LHCN-M2 (cell line): ENCODE results near the gene PCSK1. TPM values are rescaled to one million over a fixed set of nuclear protein-coding genes. Genes with fewer than 3 reads are reported as not detected.

Experiments
- DNase-seq: peaks from one replicate; pipeline ENCODE4 v3.0.0-alpha.2; 2012; ENCODE audit warnings: low read depth
- polyA plus RNA-seq: library from polyadenylated mRNA; unstranded; fragments of >200 nt; gene quantifications from one replicate; pipeline ENCODE4 v1.2.1, GENCODE V29; 2012; ENCODE audit warnings: missing spikeins
- total RNA-seq: library from RNA; depleted of rRNA; stranded (reverse); fragments of >200 nt; gene quantifications from 2 replicates; pipeline ENCODE4 v1.2.3, GENCODE V29; 2014; rRNA removed

Gene PCSK1
- total RNA-seq: 0.06 TPM in 1 of 2 replicates, not detected in the other
- polyA plus RNA-seq: 0.04 TPM

DNA sequence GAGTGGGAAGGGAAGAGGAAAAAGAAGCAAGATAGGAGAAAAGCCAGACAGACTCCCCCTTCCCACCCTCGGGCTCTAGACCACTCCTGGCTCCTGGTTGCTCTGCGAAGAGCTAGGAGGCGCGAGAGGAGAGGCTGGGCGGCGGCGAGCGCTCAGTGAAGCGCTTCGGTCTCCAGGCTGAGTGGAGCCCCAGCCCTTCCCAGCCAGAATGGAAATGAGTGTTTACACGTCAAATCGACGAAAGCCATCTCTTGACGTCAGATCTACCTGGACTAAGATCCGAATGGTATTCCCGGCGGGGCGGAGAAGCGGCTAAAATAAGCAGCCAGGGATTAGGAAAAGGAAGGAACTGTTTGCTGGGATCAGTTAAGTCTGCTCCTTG, at the start of gene PCSK1:
TSS of gene PCSK1 (minus strand) at position 183 of the 382 bp plus-strand sequence. CDS start 206 bp downstream, outside the sequence.
- DNase-seq: no peak

DNA sequence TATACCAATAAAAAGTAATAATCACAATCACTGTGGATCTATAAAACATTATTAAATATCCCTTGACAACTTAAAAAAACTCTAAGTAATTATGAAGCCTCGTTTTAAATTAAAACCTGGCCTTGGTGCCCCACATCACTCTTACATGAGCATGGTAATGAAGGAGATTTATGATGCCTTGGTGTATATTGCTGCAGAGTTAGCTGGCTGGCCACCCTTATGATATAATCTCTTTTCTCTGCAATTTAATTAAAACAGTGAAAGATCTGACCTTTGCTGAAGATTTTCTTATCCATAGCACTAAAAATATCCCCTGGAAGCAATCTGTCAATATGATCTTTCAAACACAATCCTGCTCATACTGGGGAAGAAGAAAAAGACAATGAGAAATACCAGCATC, 48.8 kb upstream of the PCSK1 start:
- DNase-seq: no peak

DNA sequence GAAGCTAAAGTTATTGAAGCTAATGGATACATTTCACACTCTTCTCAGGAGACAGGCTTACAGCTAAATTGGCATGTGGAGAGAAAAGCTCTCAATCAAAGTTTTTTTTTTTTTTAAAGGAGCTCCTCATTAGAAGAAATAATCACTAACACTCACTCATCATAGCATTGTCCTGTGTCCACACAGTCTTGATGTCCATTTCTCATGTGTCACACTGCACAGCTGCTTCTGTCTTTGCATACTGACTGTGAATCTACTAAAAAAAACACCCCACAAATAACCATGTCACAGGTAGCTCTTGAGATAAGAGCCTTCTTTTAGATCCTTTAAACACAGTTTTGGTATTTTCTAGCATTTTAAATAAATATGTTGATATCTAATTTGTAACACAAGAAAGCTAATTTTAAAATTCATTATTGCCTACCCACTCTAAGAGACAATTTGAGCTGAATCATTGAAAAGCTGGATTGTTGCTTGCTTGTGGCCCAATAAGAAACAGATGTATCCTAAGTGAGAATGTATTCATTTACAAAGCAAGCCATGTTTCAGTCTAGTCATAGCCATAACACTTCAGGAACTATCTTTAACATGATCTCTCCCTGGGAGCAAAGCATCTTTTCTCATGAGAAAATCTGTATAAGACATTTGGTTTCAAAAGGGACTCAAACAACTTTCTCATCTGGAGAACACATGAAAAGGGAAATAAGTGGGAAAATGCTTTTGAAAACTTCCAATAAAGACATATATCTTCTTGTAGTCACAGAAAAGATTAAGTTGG, 48.1 kb upstream of the PCSK1 start:
- no peak for DNase-seq

DNA sequence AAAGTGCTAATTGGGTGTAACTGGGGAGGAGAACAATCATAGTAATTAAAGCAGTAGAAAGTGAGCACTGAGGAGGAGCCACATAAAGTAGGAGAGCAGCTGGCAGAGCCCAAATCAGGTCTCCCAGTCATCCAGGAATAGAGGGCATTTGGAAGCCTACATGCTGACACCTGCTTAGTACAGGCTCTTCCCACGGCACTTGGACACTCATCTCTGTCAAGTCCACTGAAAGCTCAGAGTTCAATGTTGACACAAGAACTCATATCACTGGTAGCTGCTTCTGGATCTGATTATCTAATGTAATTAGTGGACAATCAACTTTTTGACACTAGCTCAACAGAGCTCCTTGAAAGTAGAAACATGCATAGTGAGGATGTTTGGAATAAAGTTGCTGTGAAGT, 45.9 kb upstream of the PCSK1 start:
- DNase-seq: no peak

DNA sequence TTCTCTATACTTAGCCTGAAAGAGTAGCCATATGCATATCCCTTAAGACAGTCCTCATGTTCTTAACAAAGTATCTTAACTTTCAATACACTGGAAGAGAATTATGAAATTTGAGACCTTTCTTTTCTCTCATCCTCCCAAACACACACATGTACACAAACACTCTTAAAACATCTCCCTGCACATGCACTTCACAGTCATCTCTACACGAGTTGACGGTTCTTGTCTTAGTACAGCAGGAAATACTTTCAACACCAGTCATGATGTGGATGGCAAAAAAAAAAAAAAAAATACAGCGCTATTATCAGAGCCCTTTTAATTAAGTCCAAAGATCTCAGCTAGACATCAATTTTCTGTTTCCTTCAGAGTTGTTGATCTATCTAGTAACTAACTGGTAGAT, 43.6 kb upstream of the PCSK1 start:
- peak; percentile 8 for DNase-seq

DNA sequence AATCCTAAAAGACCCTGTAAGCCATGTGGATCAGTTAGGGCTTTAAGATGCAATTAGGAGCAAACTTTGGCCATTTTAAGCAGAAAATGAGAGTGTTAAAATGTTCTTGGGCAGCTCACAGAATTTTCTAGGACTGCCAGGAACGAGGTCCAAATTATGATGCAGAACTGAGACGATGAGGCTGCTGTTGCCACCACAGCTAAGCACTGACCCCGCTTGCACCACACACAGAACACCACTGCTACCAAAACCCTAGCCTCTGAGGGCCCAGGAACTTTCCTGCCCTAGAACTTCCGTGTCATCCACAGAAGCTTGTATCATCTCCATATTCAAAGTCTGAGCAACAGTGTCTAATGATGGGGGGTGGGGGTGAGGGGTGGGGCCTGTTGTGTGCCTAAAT, 41.0 kb upstream of the PCSK1 start:
- no peak for DNase-seq

DNA sequence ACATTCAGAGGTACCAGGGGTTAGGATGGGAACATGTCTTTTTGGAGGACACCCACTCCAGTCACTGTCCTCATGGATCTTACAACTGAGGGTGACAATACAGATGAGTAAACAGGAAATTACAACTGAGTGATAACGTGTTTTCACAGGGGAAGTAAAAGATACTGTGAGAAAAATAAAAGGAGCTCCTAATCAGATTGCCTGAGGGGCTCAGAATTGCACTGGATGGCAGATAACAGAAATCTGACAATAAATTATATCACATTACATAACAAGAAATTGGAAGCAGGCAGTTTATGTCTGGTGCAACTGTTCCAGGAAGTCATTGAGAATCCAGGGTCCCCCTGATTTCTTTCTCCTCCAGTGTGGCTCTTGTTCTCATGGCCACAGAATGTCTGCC, 40.1 kb upstream of the PCSK1 start:
- no peak for DNase-seq

DNA sequence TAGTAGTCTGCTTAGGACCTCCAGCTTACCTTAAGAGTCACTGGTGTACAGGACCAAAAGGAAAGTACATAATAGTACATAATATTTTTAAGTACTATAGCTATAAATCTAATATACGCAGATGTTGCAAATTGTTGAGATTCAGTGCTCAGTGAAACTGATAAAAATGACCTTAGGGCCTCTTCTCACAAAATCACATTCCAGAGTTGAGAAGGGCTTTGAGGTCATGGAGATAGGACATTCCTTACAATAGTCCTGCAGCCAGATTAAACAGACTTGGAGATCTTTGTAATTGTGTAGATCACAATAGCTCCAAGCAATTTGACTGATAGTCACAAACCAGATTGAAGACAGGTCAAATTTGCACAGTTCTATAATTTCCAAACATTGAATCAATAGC, 37.7 kb upstream of the PCSK1 start:
- DNase-seq: no peak

DNA sequence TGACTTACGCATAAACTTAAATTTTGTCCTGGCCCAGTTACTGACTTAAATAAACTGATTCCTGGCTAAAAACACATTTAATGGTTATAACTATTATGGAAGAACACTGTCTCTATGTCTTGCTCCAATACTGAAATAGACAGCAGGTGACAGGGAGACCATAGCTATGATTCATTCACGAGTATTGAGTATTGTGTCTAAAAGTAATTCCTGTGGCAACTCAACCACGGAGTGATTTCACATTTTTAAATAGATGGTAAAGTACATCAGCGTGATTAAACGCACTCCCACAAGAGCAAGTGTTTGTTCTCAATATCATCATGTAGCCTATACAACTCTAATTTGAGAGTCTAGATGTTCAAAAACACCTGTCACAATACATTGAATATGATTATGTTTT, 35.9 kb upstream of the PCSK1 start:
- peak; percentile 44 for DNase-seq

DNA sequence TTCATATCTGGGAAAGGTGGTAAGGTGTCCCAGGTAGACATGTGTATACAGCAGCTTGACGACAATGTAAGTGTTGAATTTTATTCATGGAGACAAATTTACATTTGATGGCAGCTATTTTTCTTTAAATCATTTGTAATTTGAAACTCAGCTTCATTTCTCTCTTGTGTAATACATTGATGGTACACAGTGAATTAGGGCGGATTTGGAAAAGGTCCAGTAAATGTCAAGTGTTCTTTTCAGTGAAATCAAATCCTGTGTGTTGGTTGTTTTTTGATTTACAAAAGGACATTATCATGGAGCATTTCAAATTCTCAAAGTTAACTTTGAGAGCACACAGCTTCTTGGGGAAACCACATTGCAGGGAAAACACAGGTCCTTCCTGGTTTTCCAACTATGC, 30.0 kb upstream of the PCSK1 start:
- DNase-seq: peak; percentile 3

DNA sequence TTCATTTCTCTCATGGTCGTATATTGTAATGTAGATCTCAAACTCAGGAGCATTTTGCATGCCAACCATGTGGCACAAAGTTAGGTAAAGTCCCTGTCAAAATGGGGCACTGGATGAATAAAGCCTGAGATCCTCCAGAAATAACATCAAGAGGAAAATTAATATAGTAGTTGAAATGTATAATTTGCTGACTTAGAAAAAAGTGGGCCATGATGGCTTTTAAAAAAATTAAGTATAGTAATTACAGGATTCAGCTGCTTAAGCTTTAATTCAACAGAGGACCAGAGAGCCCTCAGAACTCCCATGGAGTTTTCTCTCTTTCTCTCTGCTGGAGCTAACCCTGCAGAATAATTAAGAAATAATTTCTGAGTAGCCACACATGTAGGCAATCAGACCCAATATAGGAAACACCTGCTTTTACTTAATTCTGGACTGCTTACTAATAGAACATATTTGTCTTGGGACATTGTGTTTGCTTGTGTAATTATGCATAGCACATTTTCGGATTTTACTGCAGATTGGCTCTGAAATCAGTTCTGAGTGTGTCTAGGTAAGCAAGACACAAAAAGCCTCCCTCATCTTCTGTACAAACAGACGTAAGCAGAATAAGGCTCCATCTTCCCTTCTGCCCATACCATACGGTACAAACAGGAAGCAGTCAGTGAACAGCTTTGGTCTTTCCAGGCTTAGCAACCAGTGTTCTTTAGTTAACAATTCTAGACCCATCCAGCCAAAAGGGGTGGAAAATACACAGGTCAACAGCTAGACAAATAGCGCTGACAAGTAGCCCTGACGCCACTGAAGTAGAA, 26.5 kb upstream of the PCSK1 start:
- DNase-seq: no peak

DNA sequence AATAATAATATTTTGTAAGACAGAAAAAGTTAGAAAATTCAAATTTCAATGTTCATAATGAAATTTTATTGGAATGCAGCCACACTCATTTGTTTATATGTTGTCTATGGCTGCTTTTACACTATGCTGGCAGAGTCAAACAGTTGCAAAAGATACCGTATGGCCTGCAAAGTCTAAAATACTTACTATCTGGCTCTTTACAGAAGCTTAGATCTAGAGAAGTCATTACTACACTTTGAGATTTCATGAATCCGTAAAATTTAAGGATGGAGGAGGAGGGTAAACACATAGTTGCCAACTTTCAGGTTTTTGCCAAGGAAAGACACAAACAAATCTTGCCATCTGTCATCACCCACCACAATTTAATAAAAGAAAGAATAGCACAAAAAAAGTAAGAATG, 25.1 kb upstream of the PCSK1 start:
- DNase-seq: no peak

DNA sequence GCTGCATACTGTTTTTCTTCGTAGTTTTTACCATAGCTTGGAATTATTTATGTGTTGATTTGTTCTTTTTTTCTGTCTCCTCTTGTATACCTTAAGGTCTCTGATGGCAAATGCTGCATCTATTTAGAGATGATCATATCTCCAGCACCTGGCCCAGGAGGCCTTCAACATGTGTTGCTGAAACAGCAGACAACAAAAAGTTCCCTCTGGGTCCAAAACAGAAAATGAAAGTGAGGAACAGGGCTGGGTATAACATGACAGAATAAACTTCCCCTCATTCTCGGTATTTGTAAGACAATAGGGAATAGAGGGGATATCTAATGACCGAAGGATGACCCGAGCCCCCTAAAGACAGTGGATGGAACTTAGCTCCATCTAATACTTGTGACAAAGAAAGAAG, 22.7 kb upstream of the PCSK1 start:
- DNase-seq: no peak

DNA sequence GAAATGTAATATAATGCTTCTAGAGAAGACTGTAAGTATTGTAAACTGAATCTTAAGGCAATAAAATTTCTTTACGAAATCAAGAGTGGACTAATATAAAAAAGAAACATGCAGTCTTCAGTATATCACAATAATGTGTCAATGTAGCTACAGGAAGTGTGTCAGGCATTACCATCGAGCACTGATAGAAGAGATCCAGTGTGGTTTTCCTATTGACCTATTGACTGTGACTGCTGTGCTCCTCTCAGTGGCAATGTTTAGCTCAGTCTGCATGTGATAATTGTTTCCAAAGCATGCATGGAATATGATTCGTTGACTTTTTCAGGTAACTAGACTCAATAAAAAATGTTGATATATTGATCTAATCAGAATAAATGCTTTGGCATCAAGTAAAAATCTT, 20.3 kb upstream of the PCSK1 start:
- no peak for DNase-seq

DNA sequence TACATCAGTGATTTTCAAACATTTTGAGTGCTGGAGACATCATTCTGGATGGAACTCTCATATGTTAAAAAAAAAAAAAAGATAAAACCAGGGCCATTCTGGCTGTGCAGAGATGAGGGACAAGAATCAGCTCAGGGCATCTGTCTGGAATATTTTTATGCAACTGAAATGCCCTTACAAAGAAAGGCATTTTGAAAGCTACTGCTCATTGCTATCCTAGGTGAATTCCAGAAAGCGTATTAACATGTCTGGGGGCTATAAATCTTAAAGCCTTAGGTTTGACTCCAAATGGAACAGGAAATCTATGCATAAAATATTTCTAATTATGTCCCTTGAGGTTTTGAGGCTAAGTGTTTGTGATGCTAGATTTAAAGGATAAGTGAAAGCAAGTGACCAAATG, 14.9 kb upstream of the PCSK1 start:
- no peak for DNase-seq

DNA sequence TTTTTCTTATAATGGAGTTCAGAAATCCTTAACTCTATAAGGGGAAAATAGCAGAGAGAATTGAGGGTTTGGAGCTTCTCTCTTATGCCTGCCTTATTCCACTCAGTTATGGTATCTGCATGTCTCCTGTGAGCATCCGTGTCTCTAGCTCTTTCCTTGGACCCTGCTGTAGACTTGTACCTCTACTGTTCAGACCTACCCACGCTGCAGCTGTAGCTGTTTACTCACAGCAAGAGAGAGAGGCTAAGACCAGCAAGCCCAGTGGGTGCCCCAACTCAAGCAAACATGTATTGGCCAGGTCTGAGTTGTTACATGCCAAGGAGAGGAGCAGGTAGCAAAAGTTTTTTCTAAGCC, 7.1 kb upstream of the PCSK1 start:
- DNase-seq: no peak

DNA sequence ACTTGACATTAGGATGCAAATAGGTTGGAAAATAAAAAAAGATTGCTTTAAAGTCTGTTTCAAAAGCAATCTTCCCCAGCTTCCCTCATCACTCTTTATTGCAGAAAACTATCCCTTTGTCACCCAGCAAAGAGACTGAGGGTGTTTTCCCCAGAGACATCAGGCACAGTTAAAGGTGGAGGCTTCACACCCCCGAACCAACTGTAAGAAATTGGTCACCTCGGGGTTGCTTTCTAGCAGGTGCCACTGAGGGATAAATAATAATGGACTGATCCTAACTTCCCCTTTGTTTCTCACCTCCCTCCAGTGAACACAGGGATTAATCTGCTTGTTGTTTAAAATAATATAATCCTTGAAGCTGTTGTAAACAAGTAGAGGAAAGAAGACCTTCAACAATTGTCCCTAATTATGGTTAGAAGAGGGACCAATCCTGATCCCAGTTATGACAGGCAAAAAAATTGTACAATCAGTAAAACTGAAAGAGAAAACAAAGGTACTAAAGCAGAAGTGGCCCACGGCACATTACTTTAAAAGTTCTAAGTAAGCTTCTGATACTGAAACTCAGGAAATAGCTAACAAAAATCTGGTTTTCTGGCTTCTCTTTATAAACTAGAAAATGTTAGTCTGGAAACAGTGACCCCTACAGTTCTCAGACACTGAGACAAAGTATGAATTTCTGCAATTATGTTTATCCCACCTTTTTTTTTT, 6.6 kb upstream of the PCSK1 start:
- peak; percentile 19 for DNase-seq

DNA sequence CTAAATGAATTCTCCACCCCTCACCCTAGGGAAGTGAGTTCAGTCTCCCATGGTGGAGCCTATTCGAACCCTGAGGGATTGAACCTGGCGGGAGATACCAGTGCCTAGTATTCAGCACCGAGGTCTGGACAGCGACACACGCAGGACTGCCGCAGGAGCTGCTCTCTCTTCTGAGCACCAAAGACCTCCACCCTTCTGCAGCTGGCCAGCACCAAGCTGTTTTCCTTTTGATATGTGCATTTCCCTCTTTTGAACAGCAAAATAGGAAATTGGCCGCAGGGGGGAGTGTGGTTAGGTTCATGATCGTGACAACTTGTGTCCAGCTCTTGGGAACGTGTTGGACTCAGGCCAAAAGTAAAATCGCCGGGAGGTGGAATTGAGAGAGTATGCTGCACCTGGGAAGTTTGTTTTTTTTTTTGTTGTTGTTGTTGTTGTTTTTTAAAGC, 1.2 kb upstream of the PCSK1 start:
- DNase-seq: peak; percentile 82

DNA sequence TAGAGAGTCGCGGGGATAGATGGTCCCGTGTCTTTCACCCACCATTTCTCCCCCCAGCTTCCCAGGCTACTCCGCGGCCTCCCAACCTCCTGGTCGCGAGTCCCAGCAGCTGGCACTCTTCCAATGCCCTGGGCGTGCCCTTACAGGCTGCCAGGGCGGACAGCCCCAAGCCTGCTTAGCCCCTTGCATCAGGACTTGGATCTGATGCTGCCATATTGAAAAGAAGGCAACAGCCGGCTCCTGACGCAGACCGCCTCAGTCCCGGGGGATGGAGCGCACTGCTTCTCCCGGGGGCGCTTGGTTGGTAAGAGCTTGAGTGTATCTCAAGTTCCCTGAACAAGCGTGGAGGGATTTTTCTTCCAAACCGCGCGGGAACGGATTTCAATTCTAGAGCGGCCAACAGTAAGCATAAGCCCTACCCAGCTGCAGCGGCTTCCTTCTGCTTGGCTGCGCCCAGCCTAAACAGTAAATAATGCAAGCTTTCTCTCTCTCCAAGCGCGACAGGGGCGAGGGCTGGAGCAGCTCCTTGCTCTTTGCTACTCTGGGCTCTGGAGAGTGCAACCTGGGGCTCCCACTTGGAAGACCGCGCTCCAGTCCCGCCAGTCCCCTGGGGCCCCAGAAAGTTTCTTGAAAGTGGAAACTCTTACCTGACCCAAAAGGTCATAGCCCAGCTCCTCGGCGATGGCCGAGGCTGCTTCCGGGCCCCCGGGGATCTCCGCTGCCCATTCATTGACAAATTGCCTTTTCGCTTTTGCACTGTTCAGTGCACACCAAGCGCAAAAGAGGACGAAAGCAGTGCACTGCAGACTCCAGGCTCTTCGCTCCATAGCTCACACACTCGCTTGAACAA, 607 bp downstream of the PCSK1 start:
- DNase-seq: peak; percentile 36

DNA sequence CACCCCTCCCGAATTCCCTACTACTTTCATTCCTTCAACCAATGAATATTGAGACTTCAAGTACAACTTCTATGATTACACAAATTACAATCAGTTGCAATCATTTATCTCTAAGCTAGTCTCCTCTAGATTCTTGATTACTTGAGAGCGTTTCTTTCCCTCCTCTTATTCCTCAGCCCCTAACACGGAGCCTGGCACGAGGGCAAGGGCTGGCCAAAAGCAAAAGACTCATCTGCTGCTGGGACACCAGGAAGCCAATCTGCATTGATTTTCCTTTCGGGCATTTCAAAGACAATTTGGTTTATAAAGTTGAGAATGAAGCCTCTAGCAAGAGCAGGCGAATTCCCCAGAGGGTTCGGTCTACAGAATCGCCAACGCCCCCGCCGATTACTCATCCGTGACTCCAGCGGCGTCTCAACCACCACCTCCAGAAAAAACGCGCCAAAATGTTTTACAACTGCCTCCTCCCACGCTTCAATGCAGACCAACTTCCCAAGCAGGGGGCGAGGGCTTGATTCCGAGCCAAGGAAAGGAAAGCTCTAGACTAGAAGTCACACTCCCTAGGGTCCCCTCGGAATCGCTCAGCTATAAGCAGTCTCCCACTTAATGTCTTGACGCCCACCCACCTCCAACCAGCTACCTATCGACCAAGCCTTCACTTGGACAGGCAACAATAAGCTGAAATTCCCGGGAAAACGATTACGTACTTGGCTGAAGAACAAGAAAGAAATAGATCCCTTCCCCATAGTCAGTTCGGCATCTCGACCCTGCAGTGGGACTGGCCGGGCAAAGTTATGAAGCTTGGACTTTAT, 1.5 kb downstream of the PCSK1 start:
- peak; percentile 71 for DNase-seq

DNA sequence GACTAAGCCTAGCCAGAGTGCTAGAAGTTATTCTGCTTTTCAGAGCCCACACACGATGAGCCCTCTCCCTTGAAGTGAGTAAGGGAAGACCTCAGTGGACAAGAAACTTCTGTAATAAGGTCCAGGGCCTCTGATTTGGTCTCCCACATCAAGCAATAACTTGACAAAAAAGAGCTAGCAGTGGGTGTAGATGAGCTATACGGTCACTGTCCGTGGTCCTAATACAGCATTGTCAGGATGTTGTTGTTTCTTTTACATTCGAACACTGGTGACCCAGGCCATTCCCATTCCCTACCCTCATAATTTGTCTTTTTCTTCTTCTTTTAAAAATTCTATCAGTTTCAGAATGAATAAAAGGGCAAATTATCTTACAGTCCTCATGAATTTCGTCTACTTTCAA, 5.2 kb downstream of the PCSK1 start:
- DNase-seq: peak; percentile 41
